Measurements from ENCODE around the gene AQP12B. TPM values are rescaled to one million over a fixed set of nuclear protein-coding genes. Genes with fewer than 3 reads are reported as not detected.
"Not testable (repeated sequence)": the region's sequence is repeated elsewhere in the genome, so short reads cannot be mapped to it uniquely, and the experiment has no call there.

The AQP12B gene
- total and polyA plus RNA-seq, 9 donors, result 0.24 to 1.7 (median 1.0) TPM; not detected in 1

DNA sequence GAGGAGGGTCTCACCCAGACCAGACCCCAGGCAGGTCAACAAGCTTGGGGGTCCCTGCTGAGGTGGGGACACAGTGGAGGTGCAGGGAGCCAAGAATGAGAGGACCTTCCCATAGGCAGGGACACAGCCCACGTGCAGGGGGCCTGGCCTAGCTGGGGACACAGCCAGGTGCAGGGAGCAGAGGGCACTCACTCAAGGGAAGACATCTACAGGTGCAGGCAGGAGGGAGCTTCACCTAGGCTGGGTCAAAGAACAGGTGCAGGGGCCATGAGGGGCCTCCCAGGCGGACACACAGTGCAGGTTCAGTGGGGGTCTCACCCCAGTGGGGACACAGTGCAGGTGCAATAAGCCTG lies 8.4 kb upstream of the AQP12B start:
- H3K27ac ChIP-seq (ENCODE audit: low read length); H3K36me3 ChIP-seq (ENCODE audit: control insufficient read depth, insufficient read depth, low read length); H3K4me1 ChIP-seq (ENCODE audit: control insufficient read depth, insufficient read depth, low read length); H3K9me3 ChIP-seq (replicated peaks; ENCODE audit: control insufficient read depth, low read depth, low read length); DNase-seq; H3K4me3 ChIP-seq (ENCODE audit: low read length); H3K27me3 ChIP-seq (ENCODE audit: control insufficient read depth, insufficient read depth, low read length): not testable (repeated sequence)
- WGBS (ENCODE audit: insufficient coverage), result no CpG with 5 or more reads among the region's 2 CpGs

DNA sequence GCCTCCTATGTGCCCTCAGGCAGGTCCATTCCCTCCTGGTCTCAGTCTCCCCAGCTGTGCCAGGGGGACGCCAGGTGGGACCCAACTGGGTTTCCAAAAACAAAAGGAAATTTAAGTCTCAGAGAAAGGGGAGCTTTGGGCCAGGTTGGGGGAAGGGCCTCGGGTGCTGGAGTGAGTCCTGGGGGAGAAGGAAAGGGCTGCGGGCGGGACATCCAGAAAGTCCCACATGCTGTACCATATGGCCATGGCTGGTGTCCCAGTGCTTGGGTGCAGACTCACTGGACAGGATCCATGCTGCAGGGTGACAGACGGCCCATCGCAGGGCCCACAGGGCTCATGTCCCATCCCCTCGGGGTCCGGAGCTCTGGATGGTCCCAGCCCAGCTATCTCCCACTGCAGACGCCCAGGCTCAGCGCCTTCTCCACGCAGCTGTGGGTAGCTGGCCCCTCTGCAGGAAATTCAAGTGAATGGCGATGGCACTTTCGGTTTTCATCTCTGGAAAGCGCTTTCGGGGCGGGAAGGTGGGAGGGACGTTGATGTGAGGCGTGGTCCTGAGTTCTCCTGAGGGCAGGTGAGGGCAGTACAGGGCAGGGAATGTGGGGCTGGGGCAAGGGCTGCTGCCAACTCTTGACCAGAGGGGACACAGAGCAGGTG lies 7.9 kb upstream of the AQP12B start:
- H3K9me3 ChIP-seq (replicated peaks; ENCODE audit: control insufficient read depth, low read depth, low read length); H3K36me3 ChIP-seq (ENCODE audit: control insufficient read depth, insufficient read depth, low read length); H3K4me1 ChIP-seq (ENCODE audit: control insufficient read depth, insufficient read depth, low read length); H3K4me3 ChIP-seq (ENCODE audit: low read length); H3K27ac ChIP-seq (ENCODE audit: low read length); H3K27me3 ChIP-seq (ENCODE audit: control insufficient read depth, insufficient read depth, low read length); DNase-seq: not testable (repeated sequence)
- WGBS (ENCODE audit: insufficient coverage), result 73% methylated on average over 2 of the region's 18 CpGs

DNA sequence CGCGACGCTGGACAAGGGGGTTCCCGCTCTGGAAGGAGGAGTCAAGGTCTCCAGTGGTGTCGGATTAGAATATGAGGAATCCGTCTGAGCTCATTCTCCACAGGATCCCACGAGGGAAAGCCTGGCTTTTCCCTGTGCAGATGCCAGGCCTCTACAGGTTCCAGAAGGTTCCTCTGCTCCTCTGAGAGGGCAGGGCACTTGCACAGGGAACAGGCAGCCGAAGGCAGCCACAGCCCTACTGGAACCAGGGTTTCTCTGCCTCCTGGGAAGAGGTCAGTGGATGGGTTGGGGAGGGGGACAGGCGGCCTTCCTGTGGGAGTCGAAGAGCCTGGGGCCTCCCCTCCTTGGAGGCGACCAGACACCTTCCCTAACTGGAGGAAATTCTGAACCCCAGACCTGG lies 7.3 kb upstream of the AQP12B start:
- H3K4me3 ChIP-seq (ENCODE audit: low read length), result no peak overlapping the region
- no peak for DNase-seq
- no peaks in the 10 kb centered on the region for H3K9me3 ChIP-seq (replicated peaks; ENCODE audit: control insufficient read depth, low read depth, low read length)
- H3K4me1 ChIP-seq (ENCODE audit: control insufficient read depth, insufficient read depth, low read length), result no peaks in the 10 kb centered on the region
- no peaks in the 10 kb centered on the region for H3K36me3 ChIP-seq (ENCODE audit: control insufficient read depth, insufficient read depth, low read length)
- no peak overlapping the region for H3K27ac ChIP-seq (ENCODE audit: low read length)
- peaks cover 9% of the 10 kb centered on the region for H3K27me3 ChIP-seq (ENCODE audit: control insufficient read depth, insufficient read depth, low read length)
- no CpG with 5 or more reads among the region's 11 CpGs for WGBS (ENCODE audit: insufficient coverage)

DNA sequence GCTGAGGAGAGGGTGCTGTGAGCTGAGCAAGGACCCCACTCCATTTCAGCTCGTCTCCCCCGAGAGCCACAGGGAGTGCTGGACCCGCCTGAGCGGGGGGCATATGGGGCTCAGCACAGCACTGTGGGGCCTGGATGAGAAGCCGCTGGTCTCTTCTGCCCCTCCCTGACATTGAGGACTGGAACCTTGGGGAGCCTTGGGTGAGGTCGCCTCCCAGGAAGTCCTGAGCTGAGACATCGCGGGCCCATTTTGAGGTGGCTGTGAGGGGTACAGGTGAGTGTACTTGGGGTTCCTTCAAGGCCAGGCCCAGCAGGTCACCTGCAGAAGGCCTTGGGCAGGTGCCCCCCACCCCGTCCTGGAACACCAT lies 5.9 kb upstream of the AQP12B start:
- 96% methylated on average over 7 of the region's 9 CpGs for WGBS (ENCODE audit: insufficient coverage)
- DNase-seq, result no peak
- Histone ChIP-seq H3K27ac (ENCODE audit: low read length) (no peak overlapping the region), H3K36me3 (ENCODE audit: control insufficient read depth, insufficient read depth, low read length) (no peaks in the 10 kb centered on the region), H3K4me3 (ENCODE audit: low read length) (no peak overlapping the region), H3K9me3 (replicated peaks; ENCODE audit: control insufficient read depth, low read depth, low read length) (no peaks in the 10 kb centered on the region), H3K27me3 (ENCODE audit: control insufficient read depth, insufficient read depth, low read length) (peaks cover 12% of the 10 kb centered on the region), H3K4me1 (ENCODE audit: control insufficient read depth, insufficient read depth, low read length) (no peaks in the 10 kb centered on the region)

DNA sequence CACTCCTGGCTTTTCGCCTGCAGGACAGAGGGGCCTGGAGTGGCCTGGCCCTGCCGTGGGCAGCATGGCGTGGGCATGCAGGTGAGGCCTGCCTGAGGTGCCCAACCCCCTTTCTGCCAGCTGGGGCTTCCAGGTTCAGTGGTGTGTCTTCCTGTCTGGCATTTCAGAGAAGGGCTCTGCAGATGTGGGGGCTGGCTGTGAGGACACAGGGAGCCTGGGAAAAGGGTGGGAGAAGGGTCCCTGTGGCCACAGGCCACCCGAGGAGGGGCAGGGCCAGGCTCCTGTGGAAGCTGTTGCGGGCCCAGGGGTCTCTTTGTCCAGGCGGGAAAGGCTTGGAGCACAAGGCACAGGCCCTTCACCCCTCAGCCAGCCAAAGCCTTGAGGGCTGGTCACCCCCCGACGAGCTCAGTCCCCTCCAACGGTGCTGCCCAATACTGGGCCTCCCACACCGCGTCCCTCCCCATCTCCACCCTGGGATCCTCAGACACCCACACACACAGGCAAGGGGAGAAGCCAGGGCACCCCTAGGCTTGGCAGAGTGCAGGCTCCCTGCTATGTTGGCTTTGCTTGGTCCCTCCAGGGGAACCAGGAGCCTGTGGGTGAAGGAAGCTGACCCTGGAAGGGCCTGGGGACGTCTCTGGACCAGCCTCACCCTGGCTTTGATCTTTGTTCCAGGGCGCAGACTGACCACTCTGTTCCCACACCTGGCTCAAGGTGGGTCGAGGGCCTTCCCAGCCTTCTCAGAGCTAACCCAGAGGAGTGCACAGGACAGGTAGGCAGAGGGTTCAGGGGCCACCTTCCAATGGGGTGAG lies 5.3 kb upstream of the AQP12B start:
- H3K27ac ChIP-seq (ENCODE audit: low read length), result no peak overlapping the region
- no peaks in the 10 kb centered on the region for H3K9me3 ChIP-seq (replicated peaks; ENCODE audit: control insufficient read depth, low read depth, low read length)
- H3K36me3 ChIP-seq (ENCODE audit: control insufficient read depth, insufficient read depth, low read length), result no peaks in the 10 kb centered on the region
- no peaks in the 10 kb centered on the region for H3K4me1 ChIP-seq (ENCODE audit: control insufficient read depth, insufficient read depth, low read length)
- 84% methylated on average over 12 of the region's 14 CpGs for WGBS (ENCODE audit: insufficient coverage)
- no peak overlapping the region for H3K4me3 ChIP-seq (ENCODE audit: low read length)
- H3K27me3 ChIP-seq (ENCODE audit: control insufficient read depth, insufficient read depth, low read length), result peaks cover 12% of the 10 kb centered on the region
- DNase-seq, result no peak

DNA sequence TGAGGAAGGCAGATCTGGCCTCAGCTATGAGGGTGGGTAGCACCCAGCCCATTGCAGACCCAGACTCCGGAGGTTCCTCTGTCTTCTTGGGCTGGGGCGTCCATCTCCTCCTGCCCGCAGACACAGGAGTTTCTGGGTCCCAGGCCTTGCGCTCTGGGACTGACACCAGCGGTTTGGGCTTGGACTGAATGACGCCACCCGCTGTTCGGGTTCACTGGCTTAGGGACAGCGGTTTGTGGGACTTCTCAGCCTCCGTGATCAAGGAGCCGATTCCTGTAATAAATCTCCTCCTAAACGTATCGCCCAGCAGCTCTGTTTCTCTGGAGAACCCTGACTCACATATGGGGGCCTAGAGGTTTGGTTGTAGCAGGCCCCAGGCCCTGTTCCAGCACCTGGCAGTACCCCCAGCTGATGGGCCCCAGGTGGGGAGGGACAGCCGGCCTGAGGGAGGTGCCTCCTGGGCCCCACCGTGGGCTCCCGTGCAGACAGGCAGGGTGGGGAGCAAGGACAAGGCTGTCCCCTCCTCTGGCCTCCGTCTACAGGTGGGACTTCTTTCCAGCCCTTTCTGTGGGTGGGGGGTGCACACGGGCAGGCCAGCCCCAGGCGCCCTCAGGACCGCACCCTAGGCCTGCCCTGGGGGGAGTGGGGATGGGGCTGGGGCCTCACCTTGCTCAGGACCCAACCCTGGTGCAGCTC lies 4.5 kb upstream of the AQP12B start:
- Histone ChIP-seq H3K4me3 (ENCODE audit: low read length) (no peak overlapping the region), H3K27ac (ENCODE audit: low read length) (no peak overlapping the region), H3K4me1 (ENCODE audit: control insufficient read depth, insufficient read depth, low read length) (no peaks in the 10 kb centered on the region), H3K36me3 (ENCODE audit: control insufficient read depth, insufficient read depth, low read length) (no peaks in the 10 kb centered on the region), H3K27me3 (ENCODE audit: control insufficient read depth, insufficient read depth, low read length) (peaks cover 12% of the 10 kb centered on the region), H3K9me3 (replicated peaks; ENCODE audit: control insufficient read depth, low read depth, low read length) (no peaks in the 10 kb centered on the region)
- DNase-seq, result no peak
- 72% methylated on average over 12 of the region's 20 CpGs for WGBS (ENCODE audit: insufficient coverage)

DNA sequence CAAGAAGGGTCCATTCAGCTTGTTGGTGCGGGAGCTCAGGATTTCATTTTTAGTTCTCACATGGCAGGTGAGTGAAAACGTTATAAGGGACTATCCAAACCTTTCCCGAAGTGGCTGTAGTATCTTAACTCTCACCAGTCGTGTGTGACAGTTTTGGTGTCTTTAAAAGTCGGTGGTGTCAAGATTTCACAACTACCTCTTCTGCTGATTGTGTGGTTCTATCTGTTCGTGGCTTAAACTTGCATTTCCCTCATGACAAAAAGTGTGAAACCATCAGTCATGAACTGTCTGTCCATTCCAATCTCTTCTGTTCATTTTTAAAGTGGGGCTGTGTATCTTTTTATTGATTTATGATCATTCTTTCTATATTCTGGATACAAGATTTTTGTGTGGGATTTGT lies 3.8 kb upstream of the AQP12B start:
- Histone ChIP-seq H3K27me3 (ENCODE audit: control insufficient read depth, insufficient read depth, low read length) (peaks cover 12% of the 10 kb centered on the region), H3K36me3 (ENCODE audit: control insufficient read depth, insufficient read depth, low read length) (no peaks in the 10 kb centered on the region), H3K4me3 (ENCODE audit: low read length) (no peak overlapping the region), H3K4me1 (ENCODE audit: control insufficient read depth, insufficient read depth, low read length) (no peaks in the 10 kb centered on the region), H3K9me3 (replicated peaks; ENCODE audit: control insufficient read depth, low read depth, low read length) (no peaks in the 10 kb centered on the region), H3K27ac (ENCODE audit: low read length) (no peak overlapping the region)
- DNase-seq, result no peak
- 56% methylated on average over 4 of the region's 6 CpGs for WGBS (ENCODE audit: insufficient coverage)

DNA sequence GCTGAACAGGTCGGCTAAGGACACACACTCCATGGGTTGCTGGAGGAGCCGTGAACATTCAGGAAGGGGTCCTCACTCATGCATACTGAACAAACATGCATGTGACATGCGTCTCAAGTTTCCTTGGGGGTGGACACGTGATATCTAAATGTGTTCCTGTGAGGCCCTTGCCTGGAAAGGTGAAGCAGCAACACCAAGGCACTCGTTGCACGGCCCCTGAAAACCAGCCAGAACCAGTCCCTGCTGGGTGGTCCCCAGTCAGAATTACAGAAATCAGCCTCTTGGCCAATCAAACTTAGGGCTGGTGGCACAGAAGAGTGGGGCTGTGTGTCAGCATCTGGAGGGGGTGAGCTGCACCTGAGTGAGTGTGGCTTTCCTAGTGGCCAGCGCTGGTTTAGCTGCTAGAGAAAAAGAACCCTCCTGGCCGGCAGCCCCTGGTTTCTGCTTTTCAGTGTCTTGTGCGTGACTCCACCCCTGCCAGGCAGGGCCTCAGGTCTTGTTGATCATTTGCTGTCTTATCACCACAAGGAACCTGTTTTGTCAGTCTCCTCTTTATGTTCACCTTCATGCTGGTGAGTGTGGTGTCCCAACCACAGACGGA lies 3.2 kb upstream of the AQP12B start:
- WGBS (ENCODE audit: insufficient coverage), result 40% methylated on average over 10 of the region's 10 CpGs
- H3K4me1 ChIP-seq (ENCODE audit: control insufficient read depth, insufficient read depth, low read length), result no peaks in the 10 kb centered on the region
- DNase-seq, result no peak

DNA sequence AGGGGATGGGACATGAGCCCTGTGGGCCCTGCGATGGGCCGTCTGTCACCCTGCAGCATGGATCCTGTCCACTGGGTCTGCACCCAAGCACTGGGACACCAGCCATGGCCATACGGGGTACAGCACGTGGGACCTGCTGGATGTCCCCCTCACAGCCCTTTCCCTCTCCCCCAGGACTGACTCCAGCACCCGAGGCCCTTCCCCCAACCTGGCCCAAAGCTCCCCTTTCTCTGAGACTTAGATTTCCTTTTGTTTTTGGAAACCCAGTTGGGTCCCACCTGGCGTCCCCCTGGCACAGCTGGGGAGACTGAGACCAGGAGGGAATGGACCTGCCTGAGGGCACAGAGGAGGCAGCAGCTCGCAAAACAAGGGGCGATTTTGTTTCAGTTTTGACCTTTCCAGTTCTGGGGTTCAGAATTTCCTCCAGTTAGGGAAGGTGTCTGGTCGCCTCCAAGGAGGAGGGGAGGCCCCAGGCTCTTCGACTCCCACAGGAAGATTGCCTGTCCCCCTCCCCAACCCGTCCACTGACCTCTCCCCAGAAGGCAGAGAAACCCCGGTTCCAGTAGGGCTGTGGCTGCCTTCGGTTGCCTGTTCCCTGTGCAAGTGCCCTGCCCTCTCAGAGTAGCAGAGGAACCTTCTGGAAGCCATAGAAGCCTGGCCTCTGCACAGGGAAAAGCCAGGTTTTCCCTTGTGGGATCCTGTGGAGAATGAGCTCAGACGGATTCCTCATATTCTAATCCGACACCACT lies 1.5 kb upstream of the AQP12B start:
- peaks cover 12% of the 10 kb centered on the region for H3K27me3 ChIP-seq (ENCODE audit: control insufficient read depth, insufficient read depth, low read length)
- not testable (repeated sequence) for H3K4me3 ChIP-seq (ENCODE audit: low read length); H3K36me3 ChIP-seq (ENCODE audit: control insufficient read depth, insufficient read depth, low read length); H3K27ac ChIP-seq (ENCODE audit: low read length); DNase-seq; H3K4me1 ChIP-seq (ENCODE audit: control insufficient read depth, insufficient read depth, low read length); H3K9me3 ChIP-seq (replicated peaks; ENCODE audit: control insufficient read depth, low read depth, low read length)
- WGBS (ENCODE audit: insufficient coverage), result 64% methylated on average over 8 of the region's 15 CpGs

More for the DNA sequence above, 3.2 kb upstream of the AQP12B start:
- Histone ChIP-seq H3K9me3 (replicated peaks; ENCODE audit: control insufficient read depth, low read depth, low read length) (no peaks in the 10 kb centered on the region), H3K27me3 (ENCODE audit: control insufficient read depth, insufficient read depth, low read length) (peaks cover 12% of the 10 kb centered on the region), H3K27ac (ENCODE audit: low read length) (no peak overlapping the region), H3K36me3 (ENCODE audit: control insufficient read depth, insufficient read depth, low read length) (no peaks in the 10 kb centered on the region), H3K4me3 (ENCODE audit: low read length) (no peak overlapping the region)

All from muscle of leg (tissue), 11 donors.